ENCODE measurements around the gene ARHGAP26. TPM values are rescaled to one million over a fixed set of nuclear protein-coding genes. Genes with fewer than 3 reads are reported as not detected.
A peak's percentile ranks its signal among the peaks of the same experiment; 100 is the strongest.

The ARHGAP26 gene
- polyA plus RNA-seq, 1 donor (not counting 4 experiments of a cell fraction or from before 2014, with no cell fraction given) = 3.9 TPM

DNA sequence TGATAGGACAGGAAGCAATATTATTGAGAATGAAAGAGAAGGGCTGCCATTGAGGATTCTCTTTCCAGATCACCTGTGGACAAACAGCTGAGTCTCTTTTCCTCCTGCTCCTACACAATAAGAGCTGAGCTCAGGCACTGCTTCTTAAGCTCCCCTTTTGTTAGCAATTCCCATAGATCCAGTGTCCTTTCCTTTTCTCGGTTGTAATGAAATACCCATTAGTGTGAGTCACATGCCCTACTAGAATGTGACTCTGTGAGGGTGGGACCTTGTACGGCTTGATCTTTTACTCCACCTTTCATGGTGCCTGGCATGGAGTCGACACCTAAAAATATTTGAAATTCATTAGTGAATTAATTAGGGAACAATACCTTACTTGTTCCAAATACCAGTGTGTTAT is 364.1 kb downstream of the ARHGAP26 start:
- H3K4me3 ChIP-seq (ENCODE audit: control insufficient read depth in 2 of 3, extremely low read depth in 1 of 3, insufficient read depth in 2 of 3, low read depth in 1 of 3, low read length in 3 of 3) = no peak overlapping the region
- H3K79me2 ChIP-seq (ENCODE audit: control insufficient read depth, insufficient read depth, low read length) = no peaks in the 10 kb centered on the region
- H3K4me2 ChIP-seq (ENCODE audit: control insufficient read depth, extremely low read depth, insufficient read depth, low read depth, low read length) = peak overlapping the region; percentile 3
- DNase-seq (ENCODE audit: low read depth, low spot score) (no peak), FAIRE-seq (peak; percentile 51)
- no peaks in the 10 kb centered on the region for H4K20me1 ChIP-seq (ENCODE audit: control insufficient read depth, extremely low read depth, insufficient read depth, low read length)
- H3K9me3 ChIP-seq (ENCODE audit: control insufficient read depth, low read depth, low read length) = no peaks in the 10 kb centered on the region
- dilution Hi-C loops (cut with MboI; ENCODE audit: extremely low pct_ligation_motif_present, low sequenced_read_pairs) = no loop called here
- H3K27me3 ChIP-seq (ENCODE audit: control insufficient read depth, extremely low read depth, insufficient read depth, low read length) = no peaks in the 10 kb centered on the region
- H3K9me1 ChIP-seq (ENCODE audit: control insufficient read depth, extremely low read depth, insufficient read depth, low read length) = no peaks in the 10 kb centered on the region
- H3K36me3 ChIP-seq (ENCODE audit: control insufficient read depth in 2 of 2, extremely low read depth in 1 of 2, insufficient read depth in 2 of 2, low read length in 2 of 2) = no peaks in the 10 kb centered on the region
- peaks cover 14% of the 10 kb centered on the region for H3K4me1 ChIP-seq (ENCODE audit: control insufficient read depth, extremely low read depth, insufficient read depth, low read length)
- no peak for TF ChIP-seq EZH2 (IDR thresholded peaks at IDR 0.05; ENCODE audit: low read length)
- TF ChIP-seq, protein P1, sequence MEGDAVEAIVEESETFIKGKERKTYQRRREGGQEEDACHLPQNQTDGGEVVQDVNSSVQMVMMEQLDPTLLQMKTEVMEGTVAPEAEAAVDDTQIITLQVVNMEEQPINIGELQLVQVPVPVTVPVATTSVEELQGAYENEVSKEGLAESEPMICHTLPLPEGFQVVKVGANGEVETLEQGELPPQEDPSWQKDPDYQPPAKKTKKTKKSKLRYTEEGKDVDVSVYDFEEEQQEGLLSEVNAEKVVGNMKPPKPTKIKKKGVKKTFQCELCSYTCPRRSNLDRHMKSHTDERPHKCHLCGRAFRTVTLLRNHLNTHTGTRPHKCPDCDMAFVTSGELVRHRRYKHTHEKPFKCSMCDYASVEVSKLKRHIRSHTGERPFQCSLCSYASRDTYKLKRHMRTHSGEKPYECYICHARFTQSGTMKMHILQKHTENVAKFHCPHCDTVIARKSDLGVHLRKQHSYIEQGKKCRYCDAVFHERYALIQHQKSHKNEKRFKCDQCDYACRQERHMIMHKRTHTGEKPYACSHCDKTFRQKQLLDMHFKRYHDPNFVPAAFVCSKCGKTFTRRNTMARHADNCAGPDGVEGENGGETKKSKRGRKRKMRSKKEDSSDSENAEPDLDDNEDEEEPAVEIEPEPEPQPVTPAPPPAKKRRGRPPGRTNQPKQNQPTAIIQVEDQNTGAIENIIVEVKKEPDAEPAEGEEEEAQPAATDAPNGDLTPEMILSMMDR (optimal IDR thresholded peaks at IDR 0.05 in 1 of 3, IDR thresholded peaks at IDR 0.05 in 1 of 3, conservative IDR thresholded peaks at IDR 0.05 in 1 of 3; ENCODE audit: extremely low read depth in 1 of 3, insufficient read depth in 2 of 3, low read length in 3 of 3) = no peak
- no peak overlapping the region for H3K9ac ChIP-seq (ENCODE audit: control insufficient read depth, extremely low read depth, insufficient read depth, low read length)
- H2AFZ ChIP-seq (ENCODE audit: control insufficient read depth, low read length) = peak overlapping the region; percentile 24
- no peak overlapping the region for H3K27ac ChIP-seq (ENCODE audit: control insufficient read depth, insufficient read depth, low read length)

DNA sequence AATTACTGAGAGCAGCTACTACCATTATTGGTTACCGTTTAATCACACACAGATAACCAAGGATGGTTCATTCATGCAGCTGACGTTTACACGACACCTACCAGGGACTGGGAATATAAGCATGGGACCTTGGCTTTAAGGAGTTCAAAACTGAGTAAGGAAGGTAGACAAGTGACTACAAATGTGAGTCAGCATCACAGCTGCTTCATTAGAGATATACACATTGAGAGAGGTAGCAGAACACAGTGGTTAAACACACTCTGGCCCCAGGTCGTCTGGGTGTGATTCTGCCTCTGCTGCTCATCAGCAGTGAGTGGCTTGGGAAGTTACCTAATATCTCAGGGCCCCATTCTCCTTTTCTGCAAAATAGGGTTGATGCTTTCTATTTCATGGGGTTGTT is 364.7 kb downstream of the ARHGAP26 start:
- dilution Hi-C loops (cut with MboI; ENCODE audit: extremely low pct_ligation_motif_present, low sequenced_read_pairs) = no loop called here
- DNase-seq (ENCODE audit: low read depth, low spot score) = no peak

More for the DNA sequence above, 364.7 kb downstream of the ARHGAP26 start:
- Histone ChIP-seq H3K9me1 (ENCODE audit: control insufficient read depth, extremely low read depth, insufficient read depth, low read length) (no peaks in the 10 kb centered on the region), H3K9me3 (ENCODE audit: control insufficient read depth, low read depth, low read length) (no peaks in the 10 kb centered on the region), H4K20me1 (ENCODE audit: control insufficient read depth, extremely low read depth, insufficient read depth, low read length) (no peaks in the 10 kb centered on the region), H3K4me2 (ENCODE audit: control insufficient read depth, extremely low read depth, insufficient read depth, low read depth, low read length) (no peak overlapping the region), H3K9ac (ENCODE audit: control insufficient read depth, extremely low read depth, insufficient read depth, low read length) (no peak overlapping the region), H2AFZ (ENCODE audit: control insufficient read depth, low read length) (no peak overlapping the region), H3K4me1 (ENCODE audit: control insufficient read depth, extremely low read depth, insufficient read depth, low read length) (peaks cover 14% of the 10 kb centered on the region), H3K27me3 (ENCODE audit: control insufficient read depth, extremely low read depth, insufficient read depth, low read length) (no peaks in the 10 kb centered on the region), H3K79me2 (ENCODE audit: control insufficient read depth, insufficient read depth, low read length) (no peaks in the 10 kb centered on the region), H3K4me3 (ENCODE audit: control insufficient read depth in 2 of 3, extremely low read depth in 1 of 3, insufficient read depth in 2 of 3, low read depth in 1 of 3, low read length in 3 of 3) (no peak overlapping the region), H3K27ac (ENCODE audit: control insufficient read depth, insufficient read depth, low read length) (no peak overlapping the region), H3K36me3 (ENCODE audit: control insufficient read depth in 2 of 2, extremely low read depth in 1 of 2, insufficient read depth in 2 of 2, low read length in 2 of 2) (peaks cover 0 to 1% of the 10 kb centered on the region in 2 experiments)
- peak; percentile 20 for FAIRE-seq
- TF ChIP-seq, protein P1 (optimal IDR thresholded peaks at IDR 0.05 in 1 of 3, IDR thresholded peaks at IDR 0.05 in 1 of 3, conservative IDR thresholded peaks at IDR 0.05 in 1 of 3; ENCODE audit: extremely low read depth in 1 of 3, insufficient read depth in 2 of 3, low read length in 3 of 3) = no peak
- TF ChIP-seq EZH2 (IDR thresholded peaks at IDR 0.05; ENCODE audit: low read length) = no peak

All from keratinocyte (primary cell).